HG03280 (cell line): ENCODE measurements around the gene EEF2K.

Experiments used
- ATAC-seq: cut with Tn5 transposase; IDR thresholded peaks from one replicate; pipeline ENCODE4 v1.9.1; 2021; ENCODE audit warnings: mild to moderate bottlenecking, moderate library complexity; ENCODE audit not compliant: unreplicated experiment

EEF2K gene

DNA sequence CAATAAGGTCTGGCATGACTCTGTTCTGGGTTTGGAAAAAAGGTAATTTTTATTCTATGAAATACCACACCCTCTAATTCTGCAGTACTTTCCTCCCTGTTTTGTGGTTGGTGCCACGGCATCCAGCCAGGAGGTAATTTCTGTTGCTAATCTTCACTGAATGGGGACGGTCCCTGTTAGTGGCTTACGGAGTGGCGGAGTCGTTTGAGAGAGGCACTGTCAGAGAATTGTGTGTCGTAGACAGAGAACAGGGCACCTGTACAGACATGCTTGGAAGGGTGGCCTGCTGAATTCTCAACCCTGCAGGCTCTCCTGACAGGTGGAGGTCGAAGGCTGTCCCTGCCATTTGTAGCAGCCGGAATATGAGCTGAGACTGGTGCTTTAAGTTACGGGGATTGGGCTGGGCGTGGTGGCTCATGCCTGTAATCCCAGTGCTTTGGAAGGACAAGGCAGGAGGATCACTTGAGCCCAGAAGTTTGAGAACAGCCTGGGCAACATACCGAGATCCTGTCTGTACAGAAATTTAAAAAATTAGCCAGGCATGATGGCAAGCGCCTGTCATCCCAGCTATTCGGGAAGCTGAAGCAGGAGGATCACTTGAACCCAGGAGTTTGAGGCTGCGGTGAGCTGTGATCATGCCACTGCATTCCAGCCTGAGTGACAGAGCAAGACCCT lies 33.2 kb downstream of the EEF2K start:
- ATAC-seq, result no peak

- no peak for ATAC-seq
These were observed 34.1 kb downstream of the EEF2K start for GRCh38 chr16:22240023-22240710.

GRCh38 chr16:22250522-22250921 lies 44.4 kb downstream of the EEF2K start:
- no peak for ATAC-seq

DNA sequence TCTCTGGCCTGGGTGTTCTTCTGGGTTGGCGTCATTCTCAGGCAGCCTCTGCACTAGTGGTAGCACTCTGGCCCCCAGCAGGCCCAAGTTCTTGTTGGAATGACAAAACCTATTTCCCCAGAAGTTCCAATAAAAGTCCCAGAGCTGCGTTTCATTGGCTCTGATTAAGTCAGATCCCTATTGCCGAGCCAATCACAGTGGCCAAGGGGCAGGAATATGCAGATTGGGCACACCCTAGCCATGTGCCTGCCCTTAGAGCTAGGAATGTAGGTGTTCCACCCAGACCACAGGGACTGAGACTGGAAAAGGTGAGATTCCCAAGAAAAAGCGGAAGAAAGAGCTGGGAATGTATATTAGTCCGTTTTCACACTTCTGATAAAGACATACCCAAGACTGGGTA lies 46.2 kb downstream of the EEF2K start:
- ATAC-seq, result no peak

DNA sequence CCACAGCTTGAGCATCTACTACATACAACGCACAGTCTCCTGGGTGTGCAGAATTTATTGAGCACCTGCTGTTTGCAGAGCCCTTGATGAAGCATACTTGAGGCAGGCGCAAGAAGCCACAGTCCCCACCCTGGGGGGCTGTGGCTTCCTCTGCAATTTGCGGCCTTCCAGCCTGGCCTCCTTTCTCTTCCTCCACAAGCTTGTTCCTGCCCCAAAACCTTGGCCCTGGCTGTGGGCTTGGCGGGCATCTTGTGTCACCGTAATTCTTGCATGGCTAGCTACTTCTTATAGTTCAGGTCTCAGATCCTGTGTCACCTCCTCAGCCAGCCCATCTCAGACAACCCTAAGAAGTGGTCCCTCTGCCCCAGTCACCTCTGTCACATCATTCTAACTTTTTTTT lies 47.2 kb downstream of the EEF2K start:
- ATAC-seq, result no peak

GRCh38 chr16:22255335-22255734 lies 49.3 kb downstream of the EEF2K start:
- no peak for ATAC-seq

DNA sequence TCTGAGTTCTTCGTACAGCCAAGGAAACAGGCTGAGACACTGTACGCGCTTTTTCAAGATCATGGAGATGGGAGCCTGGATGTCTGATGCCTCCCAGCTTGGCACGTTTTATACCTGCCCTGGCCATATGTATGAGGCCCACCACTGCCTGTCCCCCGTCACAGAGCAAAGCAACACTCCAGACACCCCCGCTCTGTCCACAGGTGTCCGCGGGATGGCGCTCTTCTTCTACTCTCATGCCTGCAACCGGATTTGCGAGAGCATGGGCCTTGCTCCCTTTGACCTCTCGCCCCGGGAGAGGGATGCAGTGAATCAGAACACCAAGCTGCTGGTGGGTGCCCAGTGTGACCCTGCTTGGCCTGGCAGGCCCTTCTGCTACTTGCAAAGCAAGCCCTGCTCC lies 51.4 kb downstream of the EEF2K start:
- no peak for ATAC-seq

GRCh38 chr16:22260490-22260889 lies 54.4 kb downstream of the EEF2K start:
- no peak for ATAC-seq

- ATAC-seq, result no peak
These were observed 56.4 kb downstream of the EEF2K start for GRCh38 chr16:22262460-22262859.

DNA sequence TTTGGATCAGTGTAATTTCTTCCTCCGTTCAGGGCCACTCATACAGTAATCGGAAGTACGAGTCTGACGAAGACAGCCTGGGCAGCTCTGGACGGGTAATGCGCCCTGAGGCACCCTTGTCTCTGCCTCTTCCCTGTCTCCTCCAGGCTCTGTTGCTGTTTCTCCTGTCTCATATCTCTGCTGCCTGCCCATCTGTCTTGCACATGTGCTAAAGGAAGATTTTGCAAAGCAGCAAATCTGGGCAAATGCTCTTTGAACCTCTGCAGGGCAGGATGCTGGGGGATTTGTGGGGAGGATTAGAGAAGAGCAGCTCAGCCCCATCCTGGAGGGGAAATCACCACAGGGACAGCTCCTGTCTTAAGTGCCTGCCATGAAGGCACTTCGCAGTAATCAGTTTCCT lies 58.7 kb downstream of the EEF2K start:
- ATAC-seq, result no peak

DNA sequence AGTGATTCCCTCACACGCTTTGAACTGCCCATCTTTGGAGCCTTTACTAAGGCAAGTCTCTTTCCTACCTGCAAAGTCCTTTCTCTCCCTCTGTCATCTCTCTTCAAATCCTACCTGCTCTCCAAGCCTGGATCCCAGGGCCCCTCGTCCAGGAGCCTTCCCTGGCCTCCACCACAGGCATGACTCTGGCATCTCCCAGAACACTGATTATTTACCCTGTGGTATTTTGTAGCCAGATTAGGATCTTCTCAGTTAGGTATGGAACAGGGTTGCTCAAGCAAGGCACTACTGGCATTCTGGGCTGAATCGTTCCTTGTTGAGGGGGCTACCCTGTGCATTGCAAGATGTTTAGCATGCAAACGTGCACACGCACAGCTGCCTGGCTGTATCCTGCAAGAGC lies 59.3 kb downstream of the EEF2K start:
- no peak for ATAC-seq

DNA sequence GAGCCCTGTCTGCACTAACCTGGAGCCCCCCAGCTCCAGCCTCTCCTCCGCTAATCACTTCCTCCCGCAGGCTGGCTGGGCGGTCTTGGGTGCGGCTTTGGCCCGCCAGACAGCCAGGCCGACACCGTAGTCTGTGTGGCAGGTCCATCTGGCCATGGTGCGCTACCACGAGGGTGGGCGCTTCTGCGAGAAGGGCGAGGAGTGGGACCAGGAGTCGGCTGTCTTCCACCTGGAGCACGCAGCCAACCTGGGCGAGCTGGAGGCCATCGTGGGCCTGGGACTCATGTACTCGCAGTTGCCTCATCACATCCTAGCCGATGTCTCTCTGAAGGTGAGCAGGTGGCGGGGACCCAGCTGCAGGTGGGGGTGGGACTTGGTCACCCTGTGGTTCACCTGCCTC lies 60.5 kb downstream of the EEF2K start:
- no peak for ATAC-seq

DNA sequence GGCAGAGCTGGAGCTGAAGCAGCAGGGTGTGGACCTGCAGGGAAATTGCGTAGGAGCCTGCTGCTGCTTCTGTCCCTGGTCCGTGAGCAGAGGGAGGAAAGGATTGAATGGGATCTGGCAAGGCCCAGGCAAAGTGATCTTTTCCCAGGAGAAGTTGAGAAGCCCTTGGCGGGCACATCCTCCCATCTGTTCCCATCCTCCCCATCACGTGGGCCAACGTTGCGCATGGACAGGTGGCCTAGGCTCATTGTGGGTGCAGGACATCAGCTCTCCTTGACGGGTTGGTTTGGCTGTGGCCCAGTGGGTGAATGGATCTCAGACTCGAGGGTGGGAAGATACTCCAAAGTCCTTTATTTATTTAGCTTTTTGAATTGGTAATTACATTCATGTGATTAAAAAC lies 61.7 kb downstream of the EEF2K start:
- ATAC-seq, result no peak

GRCh38 chr16:22270525-22270924 lies 64.4 kb downstream of the EEF2K start:
- ATAC-seq, result no peak

DNA sequence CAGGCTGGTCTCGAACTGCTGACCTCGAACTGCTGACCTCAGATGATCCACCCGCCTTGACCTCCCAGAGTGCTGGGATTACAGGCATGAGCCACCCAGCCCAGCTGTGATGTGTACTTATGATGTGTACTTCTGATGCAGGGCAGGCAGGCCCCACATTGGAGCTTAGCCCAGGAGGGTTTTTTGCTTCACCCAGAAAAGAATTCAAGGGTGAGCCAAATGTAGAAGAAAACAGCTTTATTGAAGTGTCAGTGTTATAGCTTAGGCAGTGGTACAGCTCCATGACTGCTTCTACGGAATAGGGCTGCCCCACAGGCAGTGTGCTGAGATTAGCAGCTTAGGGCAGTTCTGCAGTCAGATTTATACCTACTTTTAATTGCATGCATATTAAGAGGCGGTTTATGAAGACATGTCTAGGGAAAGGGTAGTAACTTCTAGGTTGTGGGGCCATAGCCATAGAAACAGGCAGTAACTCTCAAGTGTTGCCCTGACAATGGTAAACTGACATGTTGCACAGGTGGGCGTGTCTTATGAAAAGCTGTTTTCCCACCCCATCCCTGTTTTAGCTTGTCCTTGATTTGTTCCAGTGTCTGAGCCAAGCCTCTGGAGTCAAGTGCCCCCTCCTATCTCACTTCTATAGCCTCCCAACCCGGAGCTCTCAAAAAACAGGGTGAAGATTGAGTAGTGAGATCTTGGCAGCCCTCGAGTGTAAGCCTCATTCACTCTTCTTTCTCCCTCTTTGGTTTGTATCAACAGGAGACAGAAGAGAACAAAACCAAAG lies 67.0 kb downstream of the EEF2K start:
- ATAC-seq, result no peak

DNA sequence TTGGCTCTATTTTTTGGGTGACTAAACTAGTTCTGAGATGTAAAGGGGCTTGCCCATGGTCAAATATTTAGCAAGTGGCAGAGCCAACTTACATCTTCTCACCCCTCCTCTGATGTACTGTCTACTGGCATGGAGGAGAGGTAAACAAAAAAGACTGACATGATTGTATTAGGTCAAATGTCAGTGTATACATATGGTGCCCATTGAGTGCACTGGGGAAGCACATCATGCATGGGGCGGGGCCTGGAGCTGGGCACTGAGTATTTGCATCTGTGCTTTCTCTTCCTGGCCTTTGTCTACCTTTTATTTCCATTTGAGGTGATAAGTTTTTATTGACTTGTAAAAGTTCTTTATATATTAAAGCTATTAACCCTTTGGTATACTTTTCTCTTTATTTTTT lies 68.8 kb downstream of the EEF2K start:
- ATAC-seq, result no peak

DNA sequence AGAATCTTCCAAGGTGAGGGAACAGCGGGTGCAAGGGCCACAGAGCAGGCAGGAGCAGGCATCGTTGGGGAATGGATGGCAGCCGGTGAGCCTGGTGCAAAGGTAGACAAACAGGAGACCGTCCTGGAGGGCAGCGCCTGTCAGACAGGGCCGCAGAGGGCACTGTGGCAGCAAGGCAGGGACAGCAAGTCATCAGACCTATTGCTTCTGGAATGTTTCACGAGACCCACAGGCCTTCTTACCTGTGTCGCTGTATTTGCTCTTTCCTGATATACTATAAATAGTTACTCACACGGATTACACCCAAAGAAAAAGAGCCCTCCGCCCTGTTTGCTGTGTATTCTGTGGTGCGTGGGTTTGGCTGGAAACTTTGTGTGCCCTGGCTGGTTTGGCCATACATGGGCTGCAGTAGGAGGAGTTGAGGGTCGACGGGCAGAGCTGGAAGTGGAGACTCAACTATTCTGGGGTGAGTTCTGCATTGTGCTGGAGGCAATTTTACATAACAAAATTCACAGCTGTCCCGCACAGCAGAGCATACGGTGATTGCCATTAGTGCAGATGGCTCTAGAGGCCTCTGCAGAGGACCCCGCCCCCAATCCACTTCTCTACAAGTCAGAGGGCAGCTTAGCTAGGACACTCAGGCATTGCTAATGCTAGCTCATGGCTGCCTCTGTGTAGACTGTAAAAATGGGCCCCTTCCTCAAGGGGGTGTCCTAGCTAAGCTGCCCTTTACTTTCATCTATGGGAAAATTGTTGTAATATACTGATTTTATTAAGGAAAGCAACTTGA lies 72.6 kb downstream of the EEF2K start:
- no peak for ATAC-seq

DNA sequence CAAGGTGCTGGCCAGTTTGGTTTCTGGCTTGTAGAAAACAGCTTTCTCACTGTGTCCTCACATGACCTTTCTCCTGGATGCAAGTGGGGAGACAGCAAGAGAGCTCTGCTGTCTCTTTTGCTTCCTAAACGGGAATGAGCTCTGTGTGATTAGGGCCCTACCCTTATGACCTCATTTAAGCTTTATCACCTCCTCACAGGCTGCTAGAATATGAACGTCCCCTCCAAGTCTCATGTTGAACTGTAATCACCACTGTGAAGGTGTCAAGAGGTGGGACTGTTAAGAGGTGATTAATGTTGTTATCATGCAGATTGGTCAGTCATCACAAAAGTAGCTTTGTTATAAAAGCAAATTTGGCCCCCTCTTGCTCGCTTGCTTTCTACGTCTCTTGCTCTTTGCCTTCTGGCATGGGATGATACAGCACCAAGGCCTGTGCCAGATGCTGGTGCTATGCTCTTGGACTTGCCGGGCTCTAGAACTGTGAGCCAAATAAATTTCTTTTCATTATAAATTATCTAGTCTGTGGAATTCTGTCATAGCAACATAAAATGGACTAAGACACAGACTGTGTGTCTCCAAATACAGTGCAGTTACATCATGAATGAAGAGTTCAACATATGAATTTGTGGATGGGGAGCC lies 76.3 kb downstream of the EEF2K start:
- no peak for ATAC-seq

GRCh38 chr16:22284637-22285036 lies 78.6 kb downstream of the EEF2K start:
- ATAC-seq, result no peak

DNA sequence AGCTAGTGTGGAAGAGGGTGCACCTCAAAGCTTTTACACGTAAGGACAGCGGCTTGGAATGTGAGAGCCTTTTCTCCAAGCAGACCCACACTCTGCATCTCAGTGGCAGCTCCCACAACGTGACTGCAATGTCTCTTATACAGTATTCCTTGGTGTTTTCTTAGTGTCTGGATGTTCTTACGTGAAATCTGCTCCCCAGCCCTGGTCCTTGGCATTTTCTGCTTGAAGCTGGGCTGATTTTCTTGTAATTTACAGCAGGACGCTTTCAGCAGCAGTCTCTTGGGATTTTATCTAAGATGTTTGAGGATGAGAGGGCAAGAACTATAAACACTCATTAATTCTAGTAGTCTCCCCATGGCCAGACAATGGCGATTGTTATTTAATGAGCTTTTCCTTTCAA lies 79.0 kb downstream of the EEF2K start:
- ATAC-seq, result no peak

DNA sequence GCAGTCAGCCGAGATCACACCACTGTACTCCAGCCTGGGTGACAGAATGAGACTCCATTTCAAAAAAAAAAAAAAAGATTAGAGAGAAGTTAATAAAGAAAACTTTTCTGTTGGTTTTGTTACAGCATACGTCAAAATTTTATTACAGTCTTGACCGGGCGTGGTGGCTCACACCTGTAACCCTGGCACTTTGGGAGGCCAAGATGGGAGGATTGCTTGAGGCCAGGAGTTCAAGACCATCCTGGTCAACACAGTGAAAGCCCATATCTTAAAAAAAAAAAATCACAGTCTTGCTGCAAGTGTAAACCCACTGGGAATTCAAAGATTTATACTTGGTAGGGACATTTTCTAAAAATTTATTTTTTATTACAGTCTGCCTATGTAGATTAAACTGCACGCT lies 84.9 kb downstream of the EEF2K start:
- no peak for ATAC-seq
